Gastroesophageal sphincter (tissue), 3 donors: ENCODE data around the gene ELMO1.

ENCODE experiments used
- CTCF ChIP-seq, 4 experiments: fragments of 200-600 bp in 2 of 4; fragments of 450-650 bp in 2 of 4; sonication (generic) in 1 of 4; IDR thresholded peaks; one replicate each; pipeline ENCODE4 v1.5.1; 2017 to 2019; ENCODE audit warnings: antibody characterized with exemption in 4 of 4, mild to moderate bottlenecking in 2 of 4, moderate library complexity in 2 of 4
- EP300 ChIP-seq: sonication (generic); formaldehyde crosslinking; IDR thresholded peaks from one replicate; pipeline ENCODE4 v1.6.1; 2017; ENCODE audit warnings: antibody characterized with exemption, mild to moderate bottlenecking

DNA sequence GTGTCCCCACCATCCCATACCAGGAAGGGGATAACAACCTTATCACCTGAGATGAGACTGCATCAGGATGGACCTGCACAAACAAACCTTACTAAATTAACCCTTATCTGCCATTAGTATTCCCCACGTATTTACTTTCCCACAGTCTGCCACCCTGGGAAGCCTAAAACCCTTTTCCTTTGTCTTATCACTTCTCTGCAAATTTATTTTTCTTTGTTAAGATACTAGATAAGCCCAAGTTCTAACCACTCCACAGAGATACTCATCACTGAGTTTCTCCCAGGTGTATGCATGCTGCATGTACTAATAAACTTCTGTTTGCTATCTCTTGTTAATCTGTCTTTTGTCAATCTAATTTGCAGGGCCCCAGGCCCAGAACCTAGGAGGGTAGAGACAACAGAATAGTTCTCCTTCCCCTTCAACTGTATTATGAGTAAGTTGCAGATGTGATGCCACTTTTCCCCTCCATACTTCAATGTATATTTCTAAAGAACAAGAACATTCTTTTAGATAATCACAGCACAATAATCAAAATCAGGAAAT is 66.0 kb downstream of the ELMO1 start:
- TF ChIP-seq CTCF (IDR thresholded peaks at IDR 0.05), result no peak
- no peak for TF ChIP-seq EP300
